CD4-positive, alpha-beta T cell treated with Interleukin-10 for 1 hour (primary cell): Measurements from ENCODE around the gene COG7.
A peak's percentile ranks its signal among the peaks of the same experiment; 100 is the strongest.
"Not testable (repeated sequence)": the region's sequence is repeated elsewhere in the genome, so short reads cannot be mapped to it uniquely, and the experiment has no call there.

Experiments
- DNase-seq: peaks from one replicate; pipeline ENCODE4 v3.0.0-alpha.2; 2020

Gene COG7

DNA sequence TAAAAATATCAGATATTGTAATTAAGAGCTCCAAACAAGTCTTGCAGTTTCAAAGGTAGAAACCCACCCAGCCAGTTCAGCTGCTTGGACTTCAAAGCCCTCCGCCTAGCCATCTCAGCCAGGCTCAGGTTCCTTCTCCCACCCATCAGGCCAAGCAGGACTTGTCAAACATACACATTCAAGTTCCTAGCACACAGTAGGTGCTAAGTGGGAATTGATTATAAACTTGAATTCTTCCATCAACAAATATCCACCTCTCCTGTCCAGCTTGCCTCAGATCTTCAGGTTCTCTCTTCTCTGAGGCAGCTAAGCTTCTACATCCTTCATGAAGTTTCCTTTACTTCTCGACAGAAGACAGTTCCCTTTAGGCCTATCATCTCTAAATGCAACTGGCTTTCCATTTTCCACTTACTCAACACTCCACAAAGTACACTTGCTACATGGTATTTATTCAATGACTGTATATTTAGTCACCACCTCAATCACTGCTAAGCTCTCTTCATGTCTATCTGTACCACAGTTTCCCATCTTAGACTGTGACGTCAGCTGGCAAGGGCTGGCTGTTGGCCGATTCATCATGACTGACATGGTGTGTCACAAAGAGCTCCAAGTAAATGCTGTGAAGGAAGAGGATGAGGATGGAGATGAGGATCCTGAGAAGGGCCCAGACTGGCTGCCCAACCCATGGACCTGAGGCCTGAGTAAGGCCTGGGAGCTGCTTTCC, 13.3 kb upstream of the COG7 start:
- no peak for DNase-seq

- DNase-seq: no peak
Measured at GRCh38 chr16:23465179-23465578, 12.2 kb upstream of the COG7 start.

GRCh38 chr16:23464196-23464595, 11.2 kb upstream of the COG7 start:
- DNase-seq: no peak

DNA sequence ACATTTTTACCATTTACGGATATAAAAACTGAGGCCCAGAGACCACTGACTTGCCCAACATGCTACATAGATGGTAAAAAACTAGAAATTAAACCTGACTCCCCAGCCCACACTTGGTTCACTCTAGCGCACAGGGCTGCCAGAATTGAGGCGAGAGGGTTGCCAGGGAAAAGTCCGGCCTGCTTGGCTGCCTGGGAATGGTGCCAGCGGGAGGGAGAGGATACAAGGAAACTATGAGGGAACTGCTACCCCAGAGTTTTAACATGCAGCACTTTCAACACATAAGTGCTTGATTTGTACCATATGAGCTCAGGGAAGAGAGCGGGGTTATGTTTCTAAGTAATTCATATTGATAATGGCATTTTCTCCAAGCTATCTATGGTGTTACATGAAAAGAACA, 10.0 kb upstream of the COG7 start:
- not testable (repeated sequence) for DNase-seq

- DNase-seq: no peak
Measured at GRCh38 chr16:23453338-23454052, 506 bp upstream of the COG7 start.

GRCh38 chr16:23452221-23452571, 793 bp downstream of the COG7 start:
- DNase-seq: no peak

DNA sequence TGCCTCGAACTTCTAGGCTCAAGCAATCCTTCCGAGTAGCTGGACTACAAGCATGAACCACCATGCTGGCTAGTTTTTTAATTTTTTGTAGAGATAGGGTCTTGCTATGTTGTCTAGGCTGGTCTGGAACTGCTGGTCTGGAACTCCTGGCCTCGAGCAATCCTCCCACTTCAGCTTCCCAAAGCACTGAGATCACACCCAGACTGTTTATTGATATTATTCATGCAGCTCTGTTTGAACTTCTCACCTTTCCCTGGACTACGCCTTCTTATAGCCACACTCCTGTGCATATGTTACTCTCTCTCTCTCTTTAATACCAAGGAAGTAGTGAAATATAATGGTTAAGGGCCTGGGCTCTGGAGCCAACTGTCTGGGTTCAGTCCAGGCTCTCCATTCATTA, 4.6 kb downstream of the COG7 start:
- no peak for DNase-seq

- not testable (repeated sequence) for DNase-seq
Measured at GRCh38 chr16:23437542-23437941, 15.4 kb downstream of the COG7 start.

- DNase-seq: no peak
Measured at GRCh38 chr16:23436951-23437350, 16.0 kb downstream of the COG7 start.

- DNase-seq: peak; percentile 70
Measured at GRCh38 chr16:23435500-23435899, 17.5 kb downstream of the COG7 start.

- peak; percentile 73 for DNase-seq
Measured at GRCh38 chr16:23434380-23434779, 18.6 kb downstream of the COG7 start.

DNA sequence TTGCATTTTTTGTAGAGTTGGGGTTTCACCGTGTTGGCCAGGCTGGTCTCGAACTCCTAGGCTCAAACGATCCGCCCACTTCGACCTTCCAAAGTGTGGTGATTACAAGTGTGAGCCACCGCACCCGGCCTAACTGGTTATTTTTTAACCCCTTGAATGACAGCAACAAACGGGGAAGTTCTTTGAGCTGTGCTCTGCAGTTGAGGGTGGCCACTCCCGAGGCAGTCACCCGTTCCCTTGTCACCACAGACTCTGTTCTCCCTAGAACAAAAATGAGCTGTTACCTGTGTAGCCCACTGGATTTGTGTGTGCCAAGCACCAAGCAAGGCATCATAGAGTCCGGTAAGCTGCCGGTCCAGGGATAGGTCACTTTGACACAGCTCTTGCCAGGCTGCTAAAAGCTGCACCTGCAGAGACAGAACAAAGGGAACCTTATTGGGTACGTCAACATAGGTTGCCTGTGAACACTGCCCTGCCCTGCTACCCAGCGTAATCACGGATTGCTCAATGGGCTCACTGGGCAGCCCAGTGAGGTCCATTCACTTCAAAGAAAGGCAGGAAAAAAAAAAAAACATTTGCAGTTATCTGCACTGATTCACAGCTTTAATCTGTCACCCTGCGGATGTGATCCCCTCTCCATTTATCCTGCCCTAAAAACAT, 19.6 kb downstream of the COG7 start:
- DNase-seq: no peak

- DNase-seq: no peak
Measured at GRCh38 chr16:23432176-23433128, 20.5 kb downstream of the COG7 start.

DNA sequence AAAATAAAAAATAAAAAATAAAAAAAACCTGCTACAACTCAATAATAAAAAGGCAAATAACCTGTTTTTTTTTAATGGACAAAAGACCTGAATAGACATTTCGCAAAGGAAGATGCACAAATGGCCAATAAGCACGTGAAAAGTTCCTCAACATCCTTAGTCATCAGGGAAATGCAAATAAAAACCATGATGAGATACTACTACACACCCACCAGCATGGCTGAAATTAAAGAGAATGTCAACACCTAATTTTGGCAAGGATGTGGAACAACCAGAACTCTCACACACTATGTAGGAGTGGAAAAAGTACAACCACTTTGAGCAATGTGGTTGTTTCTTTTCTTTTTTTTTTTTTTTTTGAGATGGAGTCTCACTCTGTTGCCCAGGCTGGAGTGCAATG, 24.6 kb downstream of the COG7 start:
- DNase-seq: no peak

GRCh38 chr16:23424292-23424958, 28.6 kb downstream of the COG7 start:
- DNase-seq: no peak

DNA sequence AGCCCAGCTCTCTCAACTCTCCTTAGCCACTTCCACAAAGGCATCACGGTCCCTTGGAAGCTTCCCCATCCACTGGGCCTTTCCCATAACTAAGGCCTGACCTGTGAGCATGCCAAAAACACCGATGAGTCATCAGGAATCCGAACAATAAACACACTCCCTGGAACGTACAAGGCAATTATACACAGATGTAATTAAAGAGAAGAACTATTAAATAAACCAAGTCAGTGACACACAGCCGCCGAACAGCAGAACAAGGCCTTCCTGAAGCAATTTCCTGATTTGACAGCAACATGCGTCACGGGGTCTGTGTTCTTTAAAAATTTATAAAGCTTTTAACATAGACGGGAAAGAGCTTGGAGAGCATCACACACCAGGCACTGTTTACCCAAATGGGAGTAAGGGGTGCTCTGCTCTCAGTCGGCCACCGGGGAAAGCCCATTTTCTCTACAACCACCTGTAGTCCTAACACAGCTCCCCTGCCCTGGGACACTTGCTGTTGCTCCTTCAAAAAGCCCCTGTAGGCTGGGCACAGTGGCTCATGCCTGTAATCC, 29.4 kb downstream of the COG7 start:
- no peak for DNase-seq

- DNase-seq: no peak
Measured at GRCh38 chr16:23420011-23420410, 33.0 kb downstream of the COG7 start.

DNA sequence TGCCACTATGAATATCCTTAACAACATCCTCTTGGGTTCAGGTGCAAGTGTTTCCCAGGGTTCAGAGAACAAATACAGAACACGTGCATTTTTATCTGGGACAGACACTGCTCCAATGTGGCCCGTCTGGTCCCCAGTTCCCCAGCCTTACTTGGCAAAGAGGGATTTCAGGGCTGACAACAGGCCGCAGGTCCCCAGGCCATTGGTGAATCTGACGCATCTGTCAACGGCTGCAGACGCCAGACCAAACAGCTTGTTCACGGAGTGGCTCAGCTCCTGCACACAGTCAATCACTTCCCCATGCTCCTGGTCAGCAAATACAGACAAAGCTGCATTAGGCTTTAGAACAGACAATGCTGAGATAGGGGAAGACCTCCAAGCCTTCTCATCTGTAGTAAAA, 36.2 kb downstream of the COG7 start:
- no peak for DNase-seq

- DNase-seq: no peak
Measured at GRCh38 chr16:23414731-23415130, 38.3 kb downstream of the COG7 start.

DNA sequence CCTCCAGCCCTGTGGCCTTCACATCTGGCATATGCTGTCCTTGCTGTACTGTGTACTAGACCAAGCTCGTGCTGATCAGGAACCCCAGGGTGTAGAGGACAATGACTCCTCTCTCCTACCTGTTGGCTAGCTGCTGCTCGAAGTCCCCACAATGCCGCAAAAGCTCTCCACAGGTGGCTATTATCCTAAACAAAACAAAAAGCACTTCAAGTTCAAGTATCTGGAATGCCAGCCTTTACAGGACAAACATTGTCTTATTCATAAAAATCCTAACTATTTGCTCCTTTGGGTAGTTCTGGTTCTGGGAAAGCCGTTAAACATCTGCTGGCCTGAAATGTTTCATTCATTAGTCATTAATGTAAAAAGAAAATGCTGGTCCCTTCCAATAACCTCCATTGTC, 42.8 kb downstream of the COG7 start:
- no peak for DNase-seq

GRCh38 chr16:23409522-23409921, 43.5 kb downstream of the COG7 start:
- no peak for DNase-seq

GRCh38 chr16:23408823-23409298, 44.1 kb downstream of the COG7 start:
- no peak for DNase-seq
